Gastrocnemius medialis (tissue), 4 donors: ENCODE measurements around the gene SPTBN5. TPM values are rescaled to one million over a fixed set of nuclear protein-coding genes. Genes with fewer than 3 reads are reported as not detected.

Experiments used
- ATAC-seq, 2 donors: fragments of 150-250 bp; one replicate each; pipeline ENCODE4 v1.9.1; 2016
- DNase-seq, 2 donors: peaks; one replicate each; pipeline ENCODE4 v3.0.0-alpha.2; 2019
- H3K27ac ChIP-seq, 4 donors: fragments of 200-600 bp; sonication (generic); 1 replicate in 1 of 4; 2 replicates in 3 of 4; pipeline ENCODE4 v1.5.1; 2016 to 2018; ENCODE audit warnings: mild to moderate bottlenecking in 2 of 4, moderate library complexity in 1 of 4
- H3K27me3 ChIP-seq, 3 donors: fragments of 200-600 bp; sonication (generic) in 2 of 3; 1 replicate in 1 of 3; 2 replicates in 2 of 3; pipeline versions ENCODE4 v1.5.1 to v1.6.0; 2016 to 2019; ENCODE audit warnings: mild to moderate bottlenecking in 1 of 3, moderate library complexity in 1 of 3
- H3K36me3 ChIP-seq, 2 donors: fragments of 200-600 bp; sonication (generic) in 1 of 2; one replicate each; pipeline ENCODE4 v1.5.1; 2017 to 2018
- H3K4me1 ChIP-seq, 2 donors: fragments of 200-600 bp; sonication (generic) in 1 of 2; one replicate each; pipeline ENCODE4 v1.5.1; 2016 to 2017; ENCODE audit warnings: mild to moderate bottlenecking in 2 of 2
- H3K4me3 ChIP-seq, 4 donors: fragments of 200-600 bp; sonication (generic) in 3 of 4; 1 replicate in 1 of 4; 2 replicates in 3 of 4; pipeline ENCODE4 v1.5.1; 2016 to 2019; ENCODE audit warnings: mild to moderate bottlenecking in 2 of 4
- H3K9me3 ChIP-seq, 3 donors: fragments of 200-600 bp; sonication (generic) in 2 of 3; 1 replicate in 1 of 3; 2 replicates in 2 of 3; pipeline ENCODE4 v1.5.1; 2016 to 2019
- POLR2A ChIP-seq, 2 donors: fragments of 450-650 bp; IDR thresholded peaks; one replicate each; pipeline ENCODE4 v1.6.1; 2017; ENCODE audit warnings: antibody characterized with exemption in 2 of 2, mild to moderate bottlenecking in 2 of 2, moderate library complexity in 2 of 2
- in situ Hi-C, 4 donors: fragments of 200-750 bp; cut with MboI; loops; one replicate each; pipeline versions ENCODE4 v1.15.0 to v1.8.0; 2017; ENCODE audit warnings: low sequenced_read_pairs in 4 of 4
- intact Hi-C: fragments of 100-400 bp; cut with DNase I; formaldehyde crosslinking; loops from one replicate; pipeline ENCODE4 v1.15.1; 2023; ENCODE audit warnings: low total_unique reads
- total RNA-seq, 4 donors: library from RNA; depleted of rRNA; stranded (reverse); fragments of >200 nt; gene quantifications; one replicate each; pipeline versions ENCODE4 v1.1.0 to v1.2.3, GENCODE V29; 2016
- TF ChIP-seq, protein P1 (sequence below), 5 experiments: fragments of 450-650 bp in 3 of 5; fragments of 200-600 bp in 2 of 5; sonication (generic) in 2 of 5; IDR thresholded peaks in 4 of 5; conservative IDR thresholded peaks in 1 of 5; 1 replicate in 4 of 5; 2 replicates in 1 of 5; pipeline ENCODE4 v1.5.1; 2016 to 2019; ENCODE audit warnings: antibody characterized with exemption in 5 of 5, mild to moderate bottlenecking in 3 of 5, moderate library complexity in 3 of 5

The SPTBN5 gene
- total RNA-seq, 4 donors from 2014 or later, result 0.03 to 0.05 (median 0.04) TPM; not detected in 1

- TF ChIP-seq, protein P1, sequence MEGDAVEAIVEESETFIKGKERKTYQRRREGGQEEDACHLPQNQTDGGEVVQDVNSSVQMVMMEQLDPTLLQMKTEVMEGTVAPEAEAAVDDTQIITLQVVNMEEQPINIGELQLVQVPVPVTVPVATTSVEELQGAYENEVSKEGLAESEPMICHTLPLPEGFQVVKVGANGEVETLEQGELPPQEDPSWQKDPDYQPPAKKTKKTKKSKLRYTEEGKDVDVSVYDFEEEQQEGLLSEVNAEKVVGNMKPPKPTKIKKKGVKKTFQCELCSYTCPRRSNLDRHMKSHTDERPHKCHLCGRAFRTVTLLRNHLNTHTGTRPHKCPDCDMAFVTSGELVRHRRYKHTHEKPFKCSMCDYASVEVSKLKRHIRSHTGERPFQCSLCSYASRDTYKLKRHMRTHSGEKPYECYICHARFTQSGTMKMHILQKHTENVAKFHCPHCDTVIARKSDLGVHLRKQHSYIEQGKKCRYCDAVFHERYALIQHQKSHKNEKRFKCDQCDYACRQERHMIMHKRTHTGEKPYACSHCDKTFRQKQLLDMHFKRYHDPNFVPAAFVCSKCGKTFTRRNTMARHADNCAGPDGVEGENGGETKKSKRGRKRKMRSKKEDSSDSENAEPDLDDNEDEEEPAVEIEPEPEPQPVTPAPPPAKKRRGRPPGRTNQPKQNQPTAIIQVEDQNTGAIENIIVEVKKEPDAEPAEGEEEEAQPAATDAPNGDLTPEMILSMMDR (IDR thresholded peaks at IDR 0.05 in 4 of 5, conservative IDR thresholded peaks at IDR 0.05 in 1 of 5), result no peak
- no peak for TF ChIP-seq POLR2A (IDR thresholded peaks at IDR 0.05)
- Histone ChIP-seq H3K4me3 (no peak overlapping the region), H3K36me3 (no peaks in the 10 kb centered on the region), H3K27ac (peak overlapping the region in 2 of 4 donors; percentile 10 to 28), H3K27me3 (no peaks in the 10 kb centered on the region), H3K4me1 (peaks cover 0 to 23% of the 10 kb centered on the region in 2 donors), H3K9me3 (no peaks in the 10 kb centered on the region)
- in situ Hi-C loops (no loop called here), intact Hi-C loops (no loop called here)
- no peak for DNase-seq
- ATAC-seq, result no peak
Observed at GRCh38 chr15:41939986-41940385, 46.1 kb upstream of the SPTBN5 start.

DNA sequence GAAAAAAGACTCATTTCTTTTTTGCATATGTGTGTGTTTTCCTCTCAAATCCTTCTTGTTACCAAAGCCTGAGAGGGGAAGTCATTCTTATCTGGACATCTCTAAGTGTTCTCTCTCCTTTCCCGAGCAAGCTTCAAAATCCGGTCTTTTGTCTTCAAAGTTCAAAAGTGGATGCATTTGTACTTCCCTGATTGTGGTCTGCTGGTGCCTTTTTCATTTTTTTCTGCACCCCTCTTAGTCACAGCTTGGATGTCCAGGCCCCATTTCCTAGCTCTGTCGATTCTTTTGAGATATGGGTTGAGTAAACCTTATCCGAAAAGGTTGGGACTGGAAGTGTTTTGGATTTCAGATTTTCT is 43.7 kb upstream of the SPTBN5 start:
- no peak for TF ChIP-seq POLR2A (IDR thresholded peaks at IDR 0.05)
- TF ChIP-seq, protein P1 (IDR thresholded peaks at IDR 0.05 in 4 of 5, conservative IDR thresholded peaks at IDR 0.05 in 1 of 5), result no peak
- H3K27ac ChIP-seq, result peak overlapping the region in 3 of 4 donors; percentile 66 to 69 (median 69)
- H3K9me3 ChIP-seq, result no peaks in the 10 kb centered on the region
- in situ Hi-C loops, result no loop called here
- intact Hi-C loops, result no loop called here
- ATAC-seq (no peak), DNase-seq (no peak)
- H3K4me1 ChIP-seq, result peaks cover 3 to 24% of the 10 kb centered on the region in 2 donors
- no peak overlapping the region for H3K4me3 ChIP-seq
- no peaks in the 10 kb centered on the region for H3K36me3 ChIP-seq
- no peaks in the 10 kb centered on the region for H3K27me3 ChIP-seq

- in situ Hi-C loops (no loop called here), intact Hi-C loops (no loop called here)
- H3K27ac ChIP-seq, result peak overlapping the region; percentile 48 to 69 (median 68)
- H3K36me3 ChIP-seq, result no peaks in the 10 kb centered on the region
- peaks cover 3 to 27% of the 10 kb centered on the region in 2 donors for H3K4me1 ChIP-seq
- no peak overlapping the region for H3K4me3 ChIP-seq
- H3K27me3 ChIP-seq, result no peaks in the 10 kb centered on the region
- ATAC-seq, result peak; percentile 43 to 48
- DNase-seq, result no peak
- TF ChIP-seq, protein P1 (IDR thresholded peaks at IDR 0.05 in 4 of 5, conservative IDR thresholded peaks at IDR 0.05 in 1 of 5), result no peak
- no peak for TF ChIP-seq POLR2A (IDR thresholded peaks at IDR 0.05)
- H3K9me3 ChIP-seq, result no peaks in the 10 kb centered on the region
Observed at GRCh38 chr15:41936649-41937567, 43.1 kb upstream of the SPTBN5 start.

- no peak for ATAC-seq
Observed at GRCh38 chr15:41936155-41936554, 42.3 kb upstream of the SPTBN5 start.

More at GRCh38 chr15:41936155-41936554, 42.3 kb upstream of the SPTBN5 start:
- intact Hi-C loops (no loop called here), in situ Hi-C loops (no loop called here)
- Histone ChIP-seq H3K27ac (peak overlapping the region in 3 of 4 donors; percentile 62 to 69 (median 69)), H3K36me3 (no peaks in the 10 kb centered on the region), H3K27me3 (no peaks in the 10 kb centered on the region), H3K4me1 (peaks cover 3 to 28% of the 10 kb centered on the region in 2 donors), H3K4me3 (no peak overlapping the region), H3K9me3 (no peaks in the 10 kb centered on the region)
- DNase-seq, result no peak
- TF ChIP-seq, protein P1 (IDR thresholded peaks at IDR 0.05 in 4 of 5, conservative IDR thresholded peaks at IDR 0.05 in 1 of 5), result no peak
- TF ChIP-seq POLR2A (IDR thresholded peaks at IDR 0.05), result no peak
